Endothelial cell of umbilical vein (primary cell): ENCODE results near the gene ADAMTS14.

Experiments
- EZH2 ChIP-seq: IDR thresholded peaks from 2 replicates; pipeline ENCODE4 v1.6.1; 2012; ENCODE audit warnings: borderline replicate concordance, low read depth, mild to moderate bottlenecking, moderate library complexity, low read length, inconsistent platforms; ENCODE audit not compliant: severe bottlenecking
- GATA2 ChIP-seq: IDR thresholded peaks from 2 replicates; pipeline ENCODE4 v1.7.0; 2011; ENCODE audit warnings: low read depth, mild to moderate bottlenecking, moderate library complexity, mixed read lengths, low read length; ENCODE audit not compliant: insufficient read length, insufficient read depth
- MYC ChIP-seq: IDR thresholded peaks from one replicate; pipeline ENCODE4 v1.6.1; 2011; ENCODE audit warnings: mild to moderate bottlenecking, low read depth, low read length
- POLR2A ChIP-seq: IDR thresholded peaks from 2 replicates; pipeline ENCODE4 v1.6.1; 2012; ENCODE audit warnings: low read depth, mild to moderate bottlenecking, control low read depth, low read length
- POLR2AphosphoS5 ChIP-seq: IDR thresholded peaks from 2 replicates; pipeline ENCODE4 v1.6.1; 2012; ENCODE audit warnings: low read depth, mild to moderate bottlenecking, control low read depth, low read length, moderate library complexity; ENCODE audit not compliant: insufficient read depth
- TF ChIP-seq, protein P1 (sequence below), 2 donors: IDR thresholded peaks; 1 replicate in 1 of 2; 2 replicates in 1 of 2; pipeline ENCODE4 v1.5.1; 2011; ENCODE audit warnings: low read length in 2 of 2, mild to moderate bottlenecking in 2 of 2, moderate library complexity in 2 of 2, control low read depth in 1 of 2, inconsistent platforms in 1 of 2, low read depth in 1 of 2; ENCODE audit not compliant: insufficient read depth in 1 of 2; ENCODE audit errors: extremely low read depth in 1 of 2
- TF ChIP-seq, protein P2 (sequence below): IDR thresholded peaks from 2 replicates; pipeline ENCODE4 v1.6.1; 2011; ENCODE audit not compliant: insufficient read depth, insufficient read length

DNA sequence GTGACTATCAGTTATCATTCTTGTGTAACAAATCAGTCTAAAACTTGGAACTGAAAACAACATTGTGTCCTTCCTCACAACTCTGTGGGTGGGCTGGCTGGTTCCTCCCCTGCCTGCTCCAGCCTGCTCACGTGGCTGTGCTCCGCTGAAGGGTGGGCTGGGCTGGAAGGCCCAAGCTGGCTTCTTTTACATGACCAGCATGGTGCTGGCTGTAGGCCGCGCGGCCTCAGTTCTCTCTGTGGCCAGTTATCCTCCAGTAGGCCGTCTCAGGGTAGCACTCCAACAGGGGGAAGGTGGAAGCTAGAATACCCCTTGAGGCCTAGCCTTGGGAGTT is 11.3 kb downstream of the ADAMTS14 start:
- TF ChIP-seq EZH2: no peak
- TF ChIP-seq POLR2AphosphoS5: no peak
- TF ChIP-seq, protein P1, sequence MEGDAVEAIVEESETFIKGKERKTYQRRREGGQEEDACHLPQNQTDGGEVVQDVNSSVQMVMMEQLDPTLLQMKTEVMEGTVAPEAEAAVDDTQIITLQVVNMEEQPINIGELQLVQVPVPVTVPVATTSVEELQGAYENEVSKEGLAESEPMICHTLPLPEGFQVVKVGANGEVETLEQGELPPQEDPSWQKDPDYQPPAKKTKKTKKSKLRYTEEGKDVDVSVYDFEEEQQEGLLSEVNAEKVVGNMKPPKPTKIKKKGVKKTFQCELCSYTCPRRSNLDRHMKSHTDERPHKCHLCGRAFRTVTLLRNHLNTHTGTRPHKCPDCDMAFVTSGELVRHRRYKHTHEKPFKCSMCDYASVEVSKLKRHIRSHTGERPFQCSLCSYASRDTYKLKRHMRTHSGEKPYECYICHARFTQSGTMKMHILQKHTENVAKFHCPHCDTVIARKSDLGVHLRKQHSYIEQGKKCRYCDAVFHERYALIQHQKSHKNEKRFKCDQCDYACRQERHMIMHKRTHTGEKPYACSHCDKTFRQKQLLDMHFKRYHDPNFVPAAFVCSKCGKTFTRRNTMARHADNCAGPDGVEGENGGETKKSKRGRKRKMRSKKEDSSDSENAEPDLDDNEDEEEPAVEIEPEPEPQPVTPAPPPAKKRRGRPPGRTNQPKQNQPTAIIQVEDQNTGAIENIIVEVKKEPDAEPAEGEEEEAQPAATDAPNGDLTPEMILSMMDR (IDR thresholded peaks at IDR 0.05; ENCODE audit: extremely low read depth in 1 of 2, insufficient read depth in 1 of 2, low read depth in 1 of 2, low read length in 2 of 2): no peak
- TF ChIP-seq, protein P2, sequence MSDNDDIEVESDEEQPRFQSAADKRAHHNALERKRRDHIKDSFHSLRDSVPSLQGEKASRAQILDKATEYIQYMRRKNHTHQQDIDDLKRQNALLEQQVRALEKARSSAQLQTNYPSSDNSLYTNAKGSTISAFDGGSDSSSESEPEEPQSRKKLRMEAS: no peak
- TF ChIP-seq POLR2A: no peak
- TF ChIP-seq GATA2: no peak
- TF ChIP-seq MYC: no peak
